Sigmoid colon (tissue), 4 donors: Measurements from ENCODE around the gene HOXD3.

ENCODE experiments used
- CTCF ChIP-seq, 4 experiments: fragments of 450-650 bp in 3 of 4; fragments of 200-600 bp in 1 of 4; IDR thresholded peaks; one replicate each; pipeline ENCODE4 v1.5.1; 2016 to 2019; ENCODE audit warnings: antibody characterized with exemption in 4 of 4, mild to moderate bottlenecking in 3 of 4, moderate library complexity in 2 of 4
- EP300 ChIP-seq, 4 donors: sonication (generic); formaldehyde crosslinking; IDR thresholded peaks; one replicate each; pipeline ENCODE4 v1.6.1; 2017; ENCODE audit warnings: antibody characterized with exemption in 4 of 4
- POLR2A ChIP-seq, 2 donors: fragments of 450-650 bp; IDR thresholded peaks; one replicate each; pipeline ENCODE4 v1.6.1; 2016; ENCODE audit warnings: antibody characterized with exemption in 2 of 2, mild to moderate bottlenecking in 2 of 2, moderate library complexity in 2 of 2
- POLR2AphosphoS5 ChIP-seq, 4 donors: sonication (generic); formaldehyde crosslinking; IDR thresholded peaks; one replicate each; pipeline ENCODE4 v1.6.1; 2017; ENCODE audit warnings: antibody characterized with exemption in 4 of 4

DNA sequence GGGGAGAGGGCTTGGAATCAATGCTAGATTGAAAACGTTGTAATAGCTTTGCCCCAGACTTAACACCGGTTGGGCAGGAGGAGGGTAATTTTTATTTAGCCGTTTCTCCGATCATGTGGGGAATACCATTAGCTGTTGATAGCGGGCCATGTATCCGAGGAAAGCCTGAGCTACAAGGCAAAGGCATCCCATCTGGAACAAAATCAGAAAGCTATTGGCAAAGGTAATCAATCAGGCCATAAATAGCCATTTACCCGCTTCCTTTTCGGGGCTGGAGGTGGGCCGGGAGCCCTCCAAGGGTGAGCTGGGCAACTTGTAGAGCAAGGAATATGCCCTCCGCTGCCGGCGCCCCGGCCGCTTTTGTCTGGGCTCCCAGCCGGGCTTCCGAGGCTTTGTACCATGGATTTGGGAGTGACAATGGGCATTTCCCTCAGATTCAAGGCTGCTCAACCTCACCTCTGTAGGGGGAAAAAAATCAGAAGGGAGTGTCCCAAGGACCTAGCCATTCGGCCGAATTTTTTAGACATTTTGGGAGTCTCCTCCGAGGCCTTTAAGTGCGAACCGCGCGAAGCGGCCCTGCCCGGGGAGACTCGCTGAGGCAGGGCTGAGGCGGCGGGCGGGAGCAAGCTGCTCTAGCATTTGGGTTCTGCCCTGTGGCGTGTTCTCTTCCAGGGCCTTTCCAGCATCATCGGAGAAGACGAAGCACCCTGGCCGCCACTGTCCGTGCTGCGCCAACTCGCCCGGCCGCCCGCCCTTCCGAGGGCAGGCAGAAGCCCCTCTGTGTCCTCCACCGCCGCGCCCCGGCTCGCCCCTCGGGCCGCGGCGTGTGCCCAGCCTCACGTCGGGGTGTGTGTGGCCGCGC is 35.7 kb upstream of the HOXD3 start:
- TF ChIP-seq CTCF (IDR thresholded peaks at IDR 0.05) = no peak
- no peak for TF ChIP-seq EP300 (IDR thresholded peaks at IDR 0.05)
- TF ChIP-seq POLR2A (IDR thresholded peaks at IDR 0.05) = no peak
- no peak for TF ChIP-seq POLR2AphosphoS5 (IDR thresholded peaks at IDR 0.05)
